ENCODE results near the gene UCMA.

DNA sequence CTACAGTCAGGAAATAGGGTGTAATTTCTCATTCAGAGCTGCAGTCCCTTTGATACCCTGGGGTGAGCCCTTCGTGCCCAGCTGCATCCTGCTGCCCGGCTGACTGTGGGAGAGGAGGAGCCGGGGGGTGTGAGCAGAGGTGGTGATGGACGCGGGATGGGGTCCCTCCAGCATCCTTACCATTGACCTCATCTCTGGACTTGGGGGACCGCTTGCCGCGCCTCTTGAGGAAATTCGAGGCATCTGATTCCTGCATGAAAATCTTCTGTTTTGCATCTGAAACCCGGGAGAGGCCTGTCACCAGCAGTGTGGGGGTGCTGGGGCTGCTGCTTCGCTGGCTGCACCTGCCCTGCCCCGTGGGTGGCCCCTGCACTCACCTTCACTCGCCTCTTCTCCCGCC lies 816 bp downstream of the UCMA start:
- no peak for TF ChIP-seq NFXL1 (IDR thresholded peaks at IDR 0.05; ENCODE audit: borderline replicate concordance)
- TF ChIP-seq, protein P1, sequence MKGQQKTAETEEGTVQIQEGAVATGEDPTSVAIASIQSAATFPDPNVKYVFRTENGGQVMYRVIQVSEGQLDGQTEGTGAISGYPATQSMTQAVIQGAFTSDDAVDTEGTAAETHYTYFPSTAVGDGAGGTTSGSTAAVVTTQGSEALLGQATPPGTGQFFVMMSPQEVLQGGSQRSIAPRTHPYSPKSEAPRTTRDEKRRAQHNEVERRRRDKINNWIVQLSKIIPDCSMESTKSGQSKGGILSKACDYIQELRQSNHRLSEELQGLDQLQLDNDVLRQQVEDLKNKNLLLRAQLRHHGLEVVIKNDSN (IDR thresholded peaks at IDR 0.05; ENCODE audit: borderline replicate concordance, extremely low read length, insufficient read depth, low read depth, low read length) = no peak
- TF ChIP-seq, protein P2, sequence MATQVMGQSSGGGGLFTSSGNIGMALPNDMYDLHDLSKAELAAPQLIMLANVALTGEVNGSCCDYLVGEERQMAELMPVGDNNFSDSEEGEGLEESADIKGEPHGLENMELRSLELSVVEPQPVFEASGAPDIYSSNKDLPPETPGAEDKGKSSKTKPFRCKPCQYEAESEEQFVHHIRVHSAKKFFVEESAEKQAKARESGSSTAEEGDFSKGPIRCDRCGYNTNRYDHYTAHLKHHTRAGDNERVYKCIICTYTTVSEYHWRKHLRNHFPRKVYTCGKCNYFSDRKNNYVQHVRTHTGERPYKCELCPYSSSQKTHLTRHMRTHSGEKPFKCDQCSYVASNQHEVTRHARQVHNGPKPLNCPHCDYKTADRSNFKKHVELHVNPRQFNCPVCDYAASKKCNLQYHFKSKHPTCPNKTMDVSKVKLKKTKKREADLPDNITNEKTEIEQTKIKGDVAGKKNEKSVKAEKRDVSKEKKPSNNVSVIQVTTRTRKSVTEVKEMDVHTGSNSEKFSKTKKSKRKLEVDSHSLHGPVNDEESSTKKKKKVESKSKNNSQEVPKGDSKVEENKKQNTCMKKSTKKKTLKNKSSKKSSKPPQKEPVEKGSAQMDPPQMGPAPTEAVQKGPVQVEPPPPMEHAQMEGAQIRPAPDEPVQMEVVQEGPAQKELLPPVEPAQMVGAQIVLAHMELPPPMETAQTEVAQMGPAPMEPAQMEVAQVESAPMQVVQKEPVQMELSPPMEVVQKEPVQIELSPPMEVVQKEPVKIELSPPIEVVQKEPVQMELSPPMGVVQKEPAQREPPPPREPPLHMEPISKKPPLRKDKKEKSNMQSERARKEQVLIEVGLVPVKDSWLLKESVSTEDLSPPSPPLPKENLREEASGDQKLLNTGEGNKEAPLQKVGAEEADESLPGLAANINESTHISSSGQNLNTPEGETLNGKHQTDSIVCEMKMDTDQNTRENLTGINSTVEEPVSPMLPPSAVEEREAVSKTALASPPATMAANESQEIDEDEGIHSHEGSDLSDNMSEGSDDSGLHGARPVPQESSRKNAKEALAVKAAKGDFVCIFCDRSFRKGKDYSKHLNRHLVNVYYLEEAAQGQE (IDR thresholded peaks at IDR 0.05; ENCODE audit: low read depth, low read length) = no peak
- TF ChIP-seq TAF1 (IDR thresholded peaks at IDR 0.05; ENCODE audit: borderline replicate concordance, low read depth, low read length) = no peak
- TF ChIP-seq CHD1 (IDR thresholded peaks at IDR 0.05; ENCODE audit: low read depth, low read length) = no peak
- TF ChIP-seq, protein P3, sequence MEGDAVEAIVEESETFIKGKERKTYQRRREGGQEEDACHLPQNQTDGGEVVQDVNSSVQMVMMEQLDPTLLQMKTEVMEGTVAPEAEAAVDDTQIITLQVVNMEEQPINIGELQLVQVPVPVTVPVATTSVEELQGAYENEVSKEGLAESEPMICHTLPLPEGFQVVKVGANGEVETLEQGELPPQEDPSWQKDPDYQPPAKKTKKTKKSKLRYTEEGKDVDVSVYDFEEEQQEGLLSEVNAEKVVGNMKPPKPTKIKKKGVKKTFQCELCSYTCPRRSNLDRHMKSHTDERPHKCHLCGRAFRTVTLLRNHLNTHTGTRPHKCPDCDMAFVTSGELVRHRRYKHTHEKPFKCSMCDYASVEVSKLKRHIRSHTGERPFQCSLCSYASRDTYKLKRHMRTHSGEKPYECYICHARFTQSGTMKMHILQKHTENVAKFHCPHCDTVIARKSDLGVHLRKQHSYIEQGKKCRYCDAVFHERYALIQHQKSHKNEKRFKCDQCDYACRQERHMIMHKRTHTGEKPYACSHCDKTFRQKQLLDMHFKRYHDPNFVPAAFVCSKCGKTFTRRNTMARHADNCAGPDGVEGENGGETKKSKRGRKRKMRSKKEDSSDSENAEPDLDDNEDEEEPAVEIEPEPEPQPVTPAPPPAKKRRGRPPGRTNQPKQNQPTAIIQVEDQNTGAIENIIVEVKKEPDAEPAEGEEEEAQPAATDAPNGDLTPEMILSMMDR (IDR thresholded peaks at IDR 0.05 in 2 of 3, conservative IDR thresholded peaks at IDR 0.05 in 1 of 3; ENCODE audit: control insufficient read depth in 2 of 3, extremely low read depth in 1 of 3, insufficient read depth in 1 of 3, low read depth in 3 of 3, low read length in 3 of 3) = no peak
- no peak for TF ChIP-seq POLR2A (IDR thresholded peaks at IDR 0.05; ENCODE audit: low read depth, low read length)
- no peak for TF ChIP-seq ZNF274 (IDR thresholded peaks at IDR 0.05; ENCODE audit: insufficient read depth, insufficient read length)
- TF ChIP-seq RFX5 (IDR thresholded peaks at IDR 0.05; ENCODE audit: low read depth, low read length) = no peak
- TF ChIP-seq TBL1XR1 (IDR thresholded peaks at IDR 0.05; ENCODE audit: low read depth, low read length) = no peak
- no peak for TF ChIP-seq SMC3 (IDR thresholded peaks at IDR 0.05; ENCODE audit: borderline replicate concordance, low read length)
